Right lobe of liver (tissue), 4 donors: ENCODE results near the gene KIF1A.

ENCODE experiments used
- POLR2A ChIP-seq: fragments of 450-650 bp; IDR thresholded peaks from one replicate; pipeline ENCODE4 v1.6.1; 2017; ENCODE audit warnings: antibody characterized with exemption, mild to moderate bottlenecking
- TF ChIP-seq, protein P1 (sequence below), 4 donors: fragments of 200-600 bp in 3 of 4; fragments of 450-650 bp in 1 of 4; IDR thresholded peaks; one replicate each; pipeline versions ENCODE4 v1.5.1 to v1.8.0; 2016 to 2022; ENCODE audit warnings: antibody characterized with exemption in 4 of 4, mild to moderate bottlenecking in 2 of 4
- donor health status: DM: no; HTN: no; CAD: no.
- donor health status: DM: no; HTN: no; CAD: no.
- donor health status: DM: no; HTN: yes; CAD: no.

DNA sequence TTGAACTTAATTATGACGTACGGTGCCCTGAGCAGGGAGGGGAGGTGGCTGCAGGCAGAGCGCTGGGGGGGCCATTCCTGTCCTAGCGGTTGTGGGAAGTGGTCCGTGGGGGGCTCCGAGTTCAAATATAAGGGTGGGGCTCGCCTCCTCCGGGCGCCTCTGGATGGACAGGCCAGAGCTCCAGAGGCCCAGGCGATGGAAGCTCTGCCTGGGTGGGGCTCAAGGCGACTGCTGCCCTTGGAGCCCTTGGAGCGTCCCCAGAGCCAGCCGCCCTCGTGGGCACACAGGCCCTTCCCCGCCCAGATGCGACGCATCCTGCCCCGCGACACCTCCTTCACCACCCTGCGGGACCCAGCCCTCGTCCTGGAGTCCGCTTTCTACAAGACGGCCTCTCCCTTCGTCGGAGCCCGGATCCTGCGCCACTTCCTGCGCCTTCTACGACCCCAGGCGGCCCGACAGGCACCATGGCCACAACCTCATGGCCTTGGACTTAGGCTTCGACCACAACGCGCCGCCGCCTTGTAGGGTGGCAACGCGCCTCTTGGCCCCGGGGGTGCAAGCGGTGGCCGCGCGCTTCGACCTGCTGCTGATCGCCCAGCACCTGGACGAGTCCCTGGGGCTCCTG lies 147.8 kb downstream of the KIF1A start:
- no peak for TF ChIP-seq POLR2A
- TF ChIP-seq, protein P1, sequence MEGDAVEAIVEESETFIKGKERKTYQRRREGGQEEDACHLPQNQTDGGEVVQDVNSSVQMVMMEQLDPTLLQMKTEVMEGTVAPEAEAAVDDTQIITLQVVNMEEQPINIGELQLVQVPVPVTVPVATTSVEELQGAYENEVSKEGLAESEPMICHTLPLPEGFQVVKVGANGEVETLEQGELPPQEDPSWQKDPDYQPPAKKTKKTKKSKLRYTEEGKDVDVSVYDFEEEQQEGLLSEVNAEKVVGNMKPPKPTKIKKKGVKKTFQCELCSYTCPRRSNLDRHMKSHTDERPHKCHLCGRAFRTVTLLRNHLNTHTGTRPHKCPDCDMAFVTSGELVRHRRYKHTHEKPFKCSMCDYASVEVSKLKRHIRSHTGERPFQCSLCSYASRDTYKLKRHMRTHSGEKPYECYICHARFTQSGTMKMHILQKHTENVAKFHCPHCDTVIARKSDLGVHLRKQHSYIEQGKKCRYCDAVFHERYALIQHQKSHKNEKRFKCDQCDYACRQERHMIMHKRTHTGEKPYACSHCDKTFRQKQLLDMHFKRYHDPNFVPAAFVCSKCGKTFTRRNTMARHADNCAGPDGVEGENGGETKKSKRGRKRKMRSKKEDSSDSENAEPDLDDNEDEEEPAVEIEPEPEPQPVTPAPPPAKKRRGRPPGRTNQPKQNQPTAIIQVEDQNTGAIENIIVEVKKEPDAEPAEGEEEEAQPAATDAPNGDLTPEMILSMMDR (IDR thresholded peaks at IDR 0.05) = no peak
